HG03571 (cell line): ENCODE measurements around the gene AFF1.

ENCODE experiments used
- ATAC-seq: cut with Tn5 transposase; IDR thresholded peaks from one replicate; pipeline ENCODE4 v1.9.1; 2021; ENCODE audit not compliant: unreplicated experiment

Gene AFF1, protein sequence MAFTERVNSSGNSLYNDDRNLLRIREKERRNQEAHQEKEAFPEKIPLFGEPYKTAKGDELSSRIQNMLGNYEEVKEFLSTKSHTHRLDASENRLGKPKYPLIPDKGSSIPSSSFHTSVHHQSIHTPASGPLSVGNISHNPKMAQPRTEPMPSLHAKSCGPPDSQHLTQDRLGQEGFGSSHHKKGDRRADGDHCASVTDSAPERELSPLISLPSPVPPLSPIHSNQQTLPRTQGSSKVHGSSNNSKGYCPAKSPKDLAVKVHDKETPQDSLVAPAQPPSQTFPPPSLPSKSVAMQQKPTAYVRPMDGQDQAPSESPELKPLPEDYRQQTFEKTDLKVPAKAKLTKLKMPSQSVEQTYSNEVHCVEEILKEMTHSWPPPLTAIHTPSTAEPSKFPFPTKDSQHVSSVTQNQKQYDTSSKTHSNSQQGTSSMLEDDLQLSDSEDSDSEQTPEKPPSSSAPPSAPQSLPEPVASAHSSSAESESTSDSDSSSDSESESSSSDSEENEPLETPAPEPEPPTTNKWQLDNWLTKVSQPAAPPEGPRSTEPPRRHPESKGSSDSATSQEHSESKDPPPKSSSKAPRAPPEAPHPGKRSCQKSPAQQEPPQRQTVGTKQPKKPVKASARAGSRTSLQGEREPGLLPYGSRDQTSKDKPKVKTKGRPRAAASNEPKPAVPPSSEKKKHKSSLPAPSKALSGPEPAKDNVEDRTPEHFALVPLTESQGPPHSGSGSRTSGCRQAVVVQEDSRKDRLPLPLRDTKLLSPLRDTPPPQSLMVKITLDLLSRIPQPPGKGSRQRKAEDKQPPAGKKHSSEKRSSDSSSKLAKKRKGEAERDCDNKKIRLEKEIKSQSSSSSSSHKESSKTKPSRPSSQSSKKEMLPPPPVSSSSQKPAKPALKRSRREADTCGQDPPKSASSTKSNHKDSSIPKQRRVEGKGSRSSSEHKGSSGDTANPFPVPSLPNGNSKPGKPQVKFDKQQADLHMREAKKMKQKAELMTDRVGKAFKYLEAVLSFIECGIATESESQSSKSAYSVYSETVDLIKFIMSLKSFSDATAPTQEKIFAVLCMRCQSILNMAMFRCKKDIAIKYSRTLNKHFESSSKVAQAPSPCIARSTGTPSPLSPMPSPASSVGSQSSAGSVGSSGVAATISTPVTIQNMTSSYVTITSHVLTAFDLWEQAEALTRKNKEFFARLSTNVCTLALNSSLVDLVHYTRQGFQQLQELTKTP

DNA sequence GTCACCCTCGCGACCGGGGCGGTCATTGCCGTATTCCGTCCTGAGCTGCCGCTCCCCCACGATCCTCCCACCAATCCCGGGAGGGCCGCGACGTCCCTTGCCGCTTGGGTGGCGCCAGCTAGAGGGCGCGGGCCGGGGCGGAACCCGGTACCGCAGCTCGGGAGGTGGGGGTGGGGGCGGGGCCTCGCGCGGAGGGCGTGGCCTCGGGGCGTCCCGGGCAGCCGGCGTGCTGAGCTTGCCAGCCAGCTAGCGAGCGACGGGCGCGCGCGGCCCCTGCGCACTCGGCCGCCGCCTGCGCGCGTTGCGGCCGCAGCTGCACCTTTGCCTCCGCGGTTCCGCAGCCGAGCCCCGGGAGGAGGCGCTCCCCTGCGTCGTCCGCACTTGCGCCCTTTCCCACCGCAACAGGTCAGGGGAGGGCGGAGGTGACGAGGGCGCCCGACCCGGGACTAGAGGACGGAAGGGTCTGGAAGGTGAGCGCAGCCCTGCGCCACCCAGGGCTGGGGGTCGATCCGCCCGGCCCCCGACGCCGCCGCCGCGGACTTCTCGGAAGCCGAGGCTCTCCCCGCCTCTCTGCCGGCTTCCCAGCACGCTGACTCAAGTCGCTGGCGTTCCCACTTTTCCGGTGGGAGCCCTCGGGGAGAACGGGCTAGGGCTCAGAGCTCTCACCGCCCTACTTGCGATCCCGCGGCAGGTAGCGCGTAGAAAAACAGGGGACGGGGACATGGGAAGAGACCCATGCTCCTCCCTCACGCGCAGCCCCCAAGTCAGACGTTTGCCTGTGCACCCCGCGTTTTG is at the start of gene AFF1:
TSS of gene AFF1 (plus strand) at position 241 of the 795 bp plus-strand sequence. CDS start 13,523 bp downstream, outside the sequence.
- ATAC-seq: peak; percentile 42

- ATAC-seq: no peak
These were observed 44.0 kb upstream of the AFF1 start for GRCh38 chr4:86890790-86891189.

GRCh38 chr4:86891762-86892635 is 42.8 kb upstream of the AFF1 start, which contains the start of gene C4orf36:
C4orf36 (minus strand) TSS chr4:86892422; CDS start chr4:86891520, 902 bp downstream.
- ATAC-seq: peak; percentile 60

- ATAC-seq: no peak
These were observed 42.2 kb upstream of the AFF1 start for GRCh38 chr4:86892636-86892960.

DNA sequence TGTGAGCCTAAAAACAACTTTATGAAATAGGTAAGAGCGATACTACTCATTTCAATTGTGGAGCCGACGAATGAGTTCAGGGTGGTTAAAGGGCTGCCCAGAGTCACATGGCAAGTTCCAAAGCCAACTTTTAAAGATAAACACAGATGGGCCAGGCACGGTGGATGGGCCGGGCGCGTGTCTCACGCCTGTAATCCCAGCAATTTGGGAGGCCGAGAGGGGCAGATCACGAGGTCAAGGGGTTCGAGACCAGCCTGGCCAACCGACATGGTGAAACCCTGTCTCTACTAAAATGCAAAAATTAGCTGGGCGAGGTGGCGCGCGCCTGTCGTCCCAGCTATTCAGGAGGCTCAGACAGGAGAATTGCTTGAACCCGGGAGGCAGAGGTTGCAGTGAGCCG is 41.7 kb upstream of the AFF1 start:
- ATAC-seq: no peak

DNA sequence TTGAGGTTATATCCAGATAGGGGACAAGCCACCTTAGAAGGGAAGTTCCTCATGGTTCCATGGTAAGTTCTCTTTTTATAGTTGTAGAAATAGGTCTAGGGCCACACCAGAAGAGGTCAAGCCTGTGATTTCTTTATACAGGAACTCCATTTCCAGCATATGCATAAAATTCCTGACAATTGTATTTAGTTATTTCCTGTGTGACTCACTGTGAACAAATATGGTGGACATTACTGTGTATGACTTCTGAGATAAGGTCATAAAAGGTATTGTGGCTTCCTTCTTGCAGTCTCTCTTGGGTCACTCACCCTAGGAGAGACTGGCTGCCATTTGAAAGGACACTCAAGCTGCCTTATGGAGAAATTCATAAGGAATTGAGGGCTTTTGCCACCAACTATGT is 40.4 kb upstream of the AFF1 start:
- ATAC-seq: no peak

DNA sequence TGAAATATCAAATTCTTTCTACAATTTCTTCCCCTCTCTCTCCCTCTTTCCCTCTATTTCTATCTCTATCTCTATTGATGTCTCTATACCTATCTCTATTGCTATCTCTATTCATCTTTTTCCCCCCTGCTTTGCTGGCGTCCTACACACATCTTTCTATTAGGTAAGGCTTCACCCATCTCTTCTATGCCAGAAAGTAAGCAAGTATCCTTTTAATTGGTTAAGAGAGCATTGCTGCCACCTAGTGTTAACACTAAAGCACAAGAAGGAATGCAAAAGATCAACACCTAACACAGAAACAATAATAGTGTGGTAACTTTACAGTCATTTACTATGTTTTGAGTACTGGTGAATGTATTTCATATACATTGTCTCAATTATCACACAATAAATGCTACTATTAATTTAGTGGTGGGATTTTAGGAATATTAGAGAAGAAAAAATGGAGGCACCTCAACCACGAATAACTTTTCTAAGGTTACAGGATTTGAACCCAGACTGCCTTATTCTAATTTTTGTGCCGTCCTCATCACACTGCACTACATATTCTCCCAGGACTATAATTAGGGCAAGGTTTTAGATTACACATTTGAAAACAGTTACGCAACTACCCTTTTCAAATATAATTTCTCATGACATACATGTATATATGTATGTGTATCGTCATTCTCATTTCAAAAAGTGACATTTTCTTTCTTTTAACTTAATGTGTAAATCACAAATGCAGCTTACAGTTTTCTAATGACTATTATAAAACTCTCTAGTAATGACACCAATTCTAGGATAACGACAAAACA is 38.9 kb upstream of the AFF1 start:
- no peak for ATAC-seq

DNA sequence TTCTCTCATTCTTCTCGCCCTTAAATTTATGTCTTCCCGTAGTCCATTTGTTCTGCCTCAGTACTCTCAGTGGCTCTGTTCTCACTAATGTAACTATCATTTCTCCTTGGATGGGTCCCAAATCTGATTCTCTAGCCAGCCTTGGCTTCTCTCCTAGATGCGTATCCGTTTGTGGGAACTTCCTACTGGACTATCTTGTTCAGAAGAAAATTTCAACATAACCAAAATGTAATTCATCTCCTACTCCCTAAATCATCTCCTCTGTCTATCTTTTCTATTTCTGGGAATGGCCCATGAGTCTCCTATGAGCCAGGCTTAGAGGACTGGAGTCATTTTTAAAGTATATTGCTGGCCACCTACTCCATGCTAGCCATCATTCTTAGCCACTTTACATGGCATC is 38.2 kb upstream of the AFF1 start:
- no peak for ATAC-seq

DNA sequence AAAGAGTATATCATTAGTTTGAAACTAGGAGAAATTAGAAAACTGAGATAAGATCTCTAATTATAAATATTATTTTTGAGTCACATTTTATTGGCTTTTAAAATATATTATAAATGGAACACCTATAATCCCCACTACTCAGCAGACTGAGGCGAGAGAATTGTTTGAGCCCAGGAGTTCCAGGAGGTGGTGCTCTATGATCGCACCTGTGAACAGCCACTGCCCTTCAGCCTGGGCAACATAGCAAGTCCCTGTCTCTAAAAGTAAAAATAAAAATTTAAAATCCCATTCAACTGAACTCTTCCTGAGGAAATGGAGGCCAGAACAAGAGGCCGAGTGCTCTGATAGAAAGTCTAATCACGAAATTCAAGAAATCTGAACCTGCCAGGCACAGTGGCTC is 36.2 kb upstream of the AFF1 start:
- ATAC-seq: no peak

DNA sequence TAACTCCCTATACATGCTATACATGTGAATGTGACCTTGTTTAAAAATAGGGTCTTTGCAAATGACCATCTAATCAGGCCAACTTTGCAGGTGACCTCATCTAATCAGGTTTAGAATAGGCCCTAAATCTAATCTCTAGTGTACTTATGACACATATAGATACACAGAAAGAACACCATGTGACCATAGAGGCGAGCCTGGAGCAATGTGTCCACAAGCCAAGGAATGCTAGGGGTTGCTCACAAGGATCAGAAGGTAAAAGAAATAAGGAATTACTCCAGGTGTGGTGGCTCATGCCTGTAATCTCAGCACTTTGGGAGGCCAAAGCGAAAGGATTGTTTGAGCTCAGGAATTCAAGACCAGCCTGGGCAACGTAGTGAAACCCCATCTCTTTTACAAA is 32.9 kb upstream of the AFF1 start:
- no peak for ATAC-seq

DNA sequence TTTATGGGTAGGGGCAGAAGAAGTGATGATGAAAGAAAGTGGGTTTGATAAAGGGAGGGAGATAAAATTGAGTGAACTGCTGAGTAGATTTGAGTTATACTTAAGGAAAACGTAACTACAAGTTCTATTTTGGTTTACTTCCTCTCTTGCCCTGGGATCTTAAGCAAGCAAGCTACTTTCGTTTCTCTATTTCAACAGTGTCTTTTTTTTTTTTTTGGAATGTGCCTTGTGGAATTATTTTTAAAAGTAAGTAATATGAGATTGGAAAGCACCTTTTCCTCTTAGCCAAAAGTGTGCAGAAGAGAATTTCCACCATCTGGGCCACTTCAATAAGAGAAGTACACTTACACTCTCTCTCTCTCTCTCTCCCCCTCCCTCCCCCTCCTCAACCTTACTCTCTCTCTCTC is 26.6 kb upstream of the AFF1 start:
- ATAC-seq: no peak

GRCh38 chr4:86909546-86910295 is 25.1 kb upstream of the AFF1 start:
- no peak for ATAC-seq

- ATAC-seq: no peak
These were observed 24.4 kb upstream of the AFF1 start for GRCh38 chr4:86910369-86910768.

DNA sequence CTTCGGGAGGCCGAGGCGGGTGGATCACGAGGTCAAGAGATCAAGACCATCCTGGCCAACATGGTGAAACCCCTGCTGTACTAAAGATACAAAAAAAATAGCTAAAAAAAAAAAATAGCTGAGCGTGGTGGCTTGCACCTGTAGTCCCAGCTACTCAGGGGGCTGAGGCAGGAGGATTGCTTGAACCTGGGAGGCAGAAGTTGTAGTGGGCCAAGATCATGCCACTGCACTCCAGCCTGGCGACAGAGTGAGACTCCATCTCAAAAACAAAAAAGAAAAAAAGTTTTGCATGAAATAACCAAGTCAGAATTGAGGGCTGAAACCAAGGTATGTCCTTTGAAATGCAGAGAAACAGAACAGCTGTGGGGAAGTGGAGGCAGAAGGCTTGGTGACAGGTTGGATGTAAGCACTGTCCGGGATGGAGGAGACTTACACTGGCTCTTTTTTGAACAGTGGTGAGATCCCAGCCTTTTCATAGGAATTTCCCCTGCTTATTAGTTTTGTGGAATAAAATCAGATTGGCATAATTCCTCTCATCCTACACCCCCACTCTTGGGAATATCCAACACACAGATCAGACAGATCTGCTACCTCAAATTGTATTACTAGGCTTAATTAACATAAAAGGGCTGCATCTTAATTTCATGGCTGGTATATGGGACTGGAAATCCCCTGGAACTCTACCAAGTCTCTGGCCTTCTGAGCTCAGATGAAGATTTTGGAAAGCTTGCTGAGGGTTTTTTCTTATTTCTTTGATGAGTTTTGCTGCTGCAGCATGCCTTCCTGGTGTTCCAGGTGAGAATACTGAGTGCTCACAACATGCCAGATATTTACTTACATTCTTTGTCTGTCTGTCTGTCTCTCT is 23.8 kb upstream of the AFF1 start:
- ATAC-seq: no peak

DNA sequence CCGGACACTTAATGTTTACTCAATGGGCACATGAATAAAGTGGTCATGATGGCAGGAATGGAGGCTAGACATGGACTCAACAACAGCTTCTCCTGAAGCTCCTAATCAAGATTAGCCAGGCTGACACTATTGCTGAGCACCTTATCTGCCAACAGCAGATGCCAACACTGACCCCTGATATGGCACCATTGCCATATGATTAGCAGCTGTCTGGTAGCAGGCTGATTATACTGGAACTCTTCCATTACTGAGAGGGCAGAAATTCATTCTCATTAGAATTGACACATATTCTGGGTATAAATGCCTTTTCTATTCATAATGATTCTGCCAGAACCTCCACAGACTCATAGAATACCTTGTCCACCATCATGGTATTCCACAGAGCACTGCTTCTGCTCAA is 18.4 kb upstream of the AFF1 start:
- no peak for ATAC-seq

DNA sequence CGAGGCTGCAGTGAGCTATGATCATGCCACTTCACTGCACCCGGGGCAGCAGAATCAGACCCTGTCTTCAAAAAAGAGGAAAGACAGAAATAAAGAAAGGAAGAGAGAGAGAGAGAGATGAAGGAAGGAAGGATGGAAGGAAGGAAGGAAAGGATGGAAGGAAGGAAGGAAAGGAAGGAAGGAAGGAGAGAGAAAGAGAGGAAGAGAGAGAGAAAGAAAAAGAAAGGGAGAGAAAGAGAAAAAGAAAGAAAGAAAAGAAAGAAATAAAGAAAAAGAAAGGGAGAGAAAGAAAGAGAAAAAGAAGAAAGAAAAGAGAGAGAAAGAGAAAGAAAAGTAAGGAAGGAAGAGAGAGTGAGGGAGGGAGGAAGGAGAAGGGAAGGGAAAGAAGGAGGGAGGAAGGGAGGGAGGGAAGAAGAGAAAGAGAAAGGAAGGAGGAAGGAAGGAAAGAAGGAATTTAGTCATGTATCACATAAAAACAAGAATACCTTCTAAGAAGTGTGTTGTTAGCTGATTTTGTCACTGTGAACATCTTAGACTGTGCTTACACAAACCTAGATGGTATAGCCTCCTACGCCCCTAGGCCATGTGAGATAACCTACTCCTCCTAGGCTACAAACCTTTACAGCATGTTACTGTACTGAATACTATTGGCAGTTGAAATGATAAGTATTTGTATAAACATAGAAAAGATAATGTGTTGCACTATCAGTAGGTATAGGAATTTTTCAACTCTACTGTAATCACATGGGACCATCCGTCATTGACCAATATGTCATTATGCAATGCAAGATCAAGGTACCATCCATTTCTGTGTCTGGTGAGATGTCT is 17.4 kb upstream of the AFF1 start:
- ATAC-seq: no peak
